HG02840 (cell line): ENCODE results near the gene MAP2K5.

Experiments used
- ATAC-seq: cut with Tn5 transposase; IDR thresholded peaks from one replicate; pipeline ENCODE4 v1.9.1; 2021; ENCODE audit warnings: mild to moderate bottlenecking, moderate library complexity, moderate number of reproducible peaks; ENCODE audit not compliant: unreplicated experiment, low FRiP score

MAP2K5 gene

GRCh38 chr15:67521029-67521782 lies 21.3 kb upstream of the MAP2K5 start, which contains the start of gene C15orf61:
Gene C15orf61 (plus strand): TSS chr15:67521131. CDS start chr15:67521249, 118 bp downstream.
- ATAC-seq: peak; percentile 80

DNA sequence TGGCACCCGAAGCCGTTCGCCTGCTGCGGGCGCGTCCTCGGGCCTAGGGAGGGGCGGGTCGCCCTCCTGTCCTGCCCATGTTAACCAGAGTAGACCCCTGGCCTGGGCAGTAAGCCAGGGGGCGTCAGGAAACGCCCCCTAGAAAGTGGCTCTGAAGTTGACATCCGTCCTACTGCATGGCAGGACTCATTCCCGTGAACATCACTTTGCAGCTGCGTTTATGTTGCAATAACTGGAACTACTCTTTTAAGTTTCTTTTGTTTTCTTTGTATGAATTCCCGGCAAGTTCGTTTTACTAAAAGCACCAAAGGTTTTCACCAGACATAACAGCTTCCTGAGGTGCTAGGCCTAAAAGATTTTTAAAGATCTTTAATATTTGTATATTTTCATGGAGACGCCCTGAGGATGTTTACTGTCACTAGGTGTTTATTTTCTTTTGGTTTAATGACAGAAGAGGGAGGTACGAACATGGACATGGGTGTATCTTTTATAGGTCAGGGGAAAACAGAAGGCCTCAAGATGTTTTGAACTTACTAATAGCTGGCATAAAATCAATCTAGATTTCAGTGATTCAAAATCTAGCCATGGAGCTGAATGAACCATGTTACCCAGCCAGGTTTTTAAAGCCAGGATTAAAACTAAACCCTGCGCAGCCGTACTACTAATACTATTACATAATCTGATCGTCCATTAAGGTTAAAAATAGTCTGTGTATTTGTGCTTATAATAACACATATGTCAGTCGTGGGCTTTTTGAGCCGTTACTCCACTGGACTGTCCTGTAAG lies 20.5 kb upstream of the MAP2K5 start:
- no peak for ATAC-seq

DNA sequence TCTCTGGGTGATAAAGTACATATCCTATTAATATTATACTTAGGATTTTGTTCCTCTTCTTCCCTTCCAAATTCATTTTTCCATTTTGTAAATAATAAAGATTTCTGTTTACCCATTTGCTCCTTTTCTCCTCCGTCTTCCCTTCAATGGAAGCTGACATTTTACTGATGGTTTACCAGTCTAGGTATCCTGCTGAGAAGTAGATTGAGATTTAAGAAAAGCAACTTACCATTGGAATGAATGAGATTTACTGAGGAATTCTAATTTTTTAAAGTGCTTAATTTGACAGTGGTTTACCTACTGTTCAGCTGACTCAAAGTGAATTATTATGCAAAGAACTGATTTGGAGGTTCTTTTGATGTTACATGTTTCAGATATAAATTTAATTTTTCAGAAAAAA lies 19.2 kb upstream of the MAP2K5 start:
- ATAC-seq: no peak

GRCh38 chr15:67524235-67524634 lies 18.3 kb upstream of the MAP2K5 start:
- no peak for ATAC-seq

GRCh38 chr15:67528513-67528912 lies 14.0 kb upstream of the MAP2K5 start:
- no peak for ATAC-seq

- ATAC-seq: no peak
Measured at GRCh38 chr15:67531379-67531914, 11.1 kb upstream of the MAP2K5 start.

DNA sequence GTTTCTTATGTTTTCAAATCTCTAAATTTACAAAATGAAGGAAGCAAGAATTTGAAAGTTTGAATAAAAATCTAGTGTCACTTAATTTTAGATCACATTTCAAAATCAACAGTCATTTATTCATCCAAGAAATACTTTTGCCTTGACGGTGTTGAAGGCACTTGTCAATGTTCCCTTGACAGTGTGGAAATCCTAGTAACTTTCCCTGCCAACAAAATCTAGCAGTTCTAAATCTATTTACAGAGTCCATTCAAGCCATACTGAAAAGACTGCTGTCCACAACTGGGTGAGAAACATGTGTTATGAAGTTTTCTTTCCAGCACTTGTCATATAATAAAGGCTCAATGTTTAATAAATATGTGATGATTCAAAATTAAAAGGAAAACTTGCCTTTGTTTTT lies 8.6 kb upstream of the MAP2K5 start:
- ATAC-seq: no peak

- no peak for ATAC-seq
Measured at GRCh38 chr15:67534360-67534759, 8.1 kb upstream of the MAP2K5 start.

- ATAC-seq: no peak
Measured at GRCh38 chr15:67537771-67538170, 4.7 kb upstream of the MAP2K5 start.

DNA sequence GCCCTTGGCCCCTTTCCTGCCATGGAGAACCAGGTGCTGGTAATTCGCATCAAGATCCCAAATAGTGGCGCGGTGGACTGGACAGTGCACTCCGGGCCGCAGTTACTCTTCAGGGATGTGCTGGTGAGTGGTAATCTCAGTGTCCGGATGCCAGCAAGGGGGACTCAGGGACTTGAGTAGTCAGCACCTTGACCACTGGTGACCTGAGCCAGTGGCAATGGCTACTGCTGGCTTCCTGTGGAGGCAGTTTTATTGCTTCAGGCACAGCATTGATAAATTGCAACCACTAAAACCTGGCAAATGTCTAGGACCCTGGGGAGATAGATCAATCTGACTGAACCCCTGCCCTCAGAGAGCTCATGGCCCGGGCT lies 830 bp downstream of the MAP2K5 start:
- ATAC-seq: no peak

DNA sequence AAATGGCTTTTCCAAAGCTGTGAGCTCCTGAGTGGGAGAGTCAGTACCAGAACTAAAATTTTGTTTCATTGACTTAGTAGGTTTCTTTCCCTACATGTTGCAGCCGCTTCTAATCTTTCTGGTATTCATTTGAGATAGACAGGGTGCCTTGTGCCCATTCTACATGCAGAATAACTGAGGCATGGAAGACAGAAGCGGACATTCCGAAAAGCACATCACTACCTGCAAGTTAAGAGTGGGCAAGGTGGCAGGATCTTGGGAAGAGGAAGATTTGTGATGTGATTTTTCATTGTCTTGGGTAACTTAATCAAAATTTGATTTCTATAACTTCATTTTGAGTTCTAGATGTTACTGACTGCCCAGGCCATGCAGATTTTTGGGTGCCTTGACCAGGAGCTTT lies 2.0 kb downstream of the MAP2K5 start:
- no peak for ATAC-seq

DNA sequence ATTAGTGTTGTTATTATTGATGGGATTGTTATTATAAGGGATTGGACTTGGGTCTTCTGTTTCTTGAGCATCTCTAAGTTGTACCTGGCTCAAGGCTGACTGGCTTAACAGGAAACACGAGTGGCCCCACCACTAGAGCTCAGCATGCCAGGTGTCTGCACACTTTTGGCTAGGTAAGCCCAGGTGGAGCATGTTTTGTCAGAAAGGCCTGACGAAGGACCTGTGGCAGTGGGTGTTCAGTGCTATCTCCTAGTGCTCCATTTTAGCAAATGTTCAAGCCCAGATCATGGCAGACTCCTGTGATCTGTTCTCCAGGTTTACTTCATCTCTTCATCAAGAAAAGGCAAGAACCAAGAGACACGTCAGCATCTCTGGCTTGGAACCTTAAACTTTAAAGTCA lies 3.4 kb downstream of the MAP2K5 start:
- ATAC-seq: no peak

DNA sequence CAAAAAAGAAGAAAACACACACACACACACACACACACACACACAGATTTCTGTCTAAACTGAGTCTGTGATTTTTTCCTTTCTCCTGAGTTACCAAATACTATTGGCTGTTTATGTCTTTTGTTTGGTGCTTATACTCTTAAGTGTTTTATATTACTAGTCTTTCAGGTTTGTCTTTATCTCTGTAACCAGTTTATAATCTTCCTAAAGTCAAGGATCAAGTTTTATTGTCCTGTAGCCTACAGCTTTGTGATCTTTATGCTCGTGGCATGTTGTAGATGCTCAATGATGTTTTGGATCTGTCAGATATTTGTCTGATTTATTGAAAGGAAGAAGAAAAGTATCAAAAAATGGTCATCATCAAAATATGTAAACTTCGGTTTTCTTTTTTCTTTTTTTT lies 4.6 kb downstream of the MAP2K5 start:
- ATAC-seq: no peak

- no peak for ATAC-seq
Measured at GRCh38 chr15:67547836-67548235, 5.3 kb downstream of the MAP2K5 start.

- no peak for ATAC-seq
Measured at GRCh38 chr15:67548236-67548852, 5.8 kb downstream of the MAP2K5 start.

GRCh38 chr15:67548862-67549651 lies 6.6 kb downstream of the MAP2K5 start:
- ATAC-seq: no peak

DNA sequence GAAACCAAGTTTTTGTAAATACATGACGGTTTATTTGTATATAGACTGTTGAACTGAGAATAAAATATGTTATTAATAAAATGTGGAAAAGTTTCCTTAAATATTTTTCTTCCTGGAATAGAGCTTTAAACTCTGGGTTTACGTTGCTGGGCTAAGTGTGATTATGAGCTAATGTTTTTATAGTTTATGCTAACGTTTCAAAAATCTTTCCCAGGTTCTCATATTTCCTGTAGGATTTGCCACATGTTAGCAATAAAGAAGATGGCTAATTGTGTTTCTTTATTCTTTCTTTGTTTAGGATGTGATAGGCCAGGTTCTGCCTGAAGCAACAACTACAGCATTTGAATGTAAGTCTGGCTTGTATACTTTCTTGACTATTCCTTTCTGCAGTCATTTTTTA lies 7.2 kb downstream of the MAP2K5 start:
- no peak for ATAC-seq

DNA sequence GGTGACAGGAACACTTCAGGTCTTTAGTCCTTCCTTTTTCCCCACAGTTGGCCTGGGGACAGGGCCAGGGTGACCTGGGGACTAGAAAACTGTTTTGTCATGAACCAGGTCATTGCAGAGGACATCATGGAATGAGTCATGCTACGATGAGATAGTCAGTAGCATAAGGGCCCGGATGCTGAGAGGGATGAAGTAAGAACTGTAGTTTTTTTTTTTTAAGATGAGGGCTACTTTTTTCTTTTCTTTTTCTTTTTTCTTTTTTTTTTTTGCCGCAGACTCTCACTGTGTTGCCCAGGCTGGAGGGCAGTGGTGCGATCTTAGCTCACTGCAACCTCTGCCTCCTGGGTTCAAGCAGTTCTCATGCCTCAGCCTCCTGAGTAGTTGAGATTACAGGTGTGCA lies 8.0 kb downstream of the MAP2K5 start:
- ATAC-seq: no peak

GRCh38 chr15:67551207-67551743 lies 8.8 kb downstream of the MAP2K5 start:
- ATAC-seq: no peak

GRCh38 chr15:67554580-67554979 lies 12.1 kb downstream of the MAP2K5 start:
- ATAC-seq: no peak
